Subcutaneous abdominal adipose tissue (tissue), 5 donors: Measurements from ENCODE around the gene MTA1.

ENCODE experiments used
- H3K27ac ChIP-seq: one replicate; pipeline ENCODE4 v1.7.0; 2013; ENCODE audit warnings: low read depth, mild to moderate bottlenecking, inconsistent platforms, low read length, moderate library complexity
- H3K27me3 ChIP-seq, 5 donors: one replicate each; pipeline ENCODE4 v1.7.0; 2013; ENCODE audit warnings: low read length in 5 of 5, inconsistent platforms in 1 of 5; ENCODE audit not compliant: control insufficient read depth in 5 of 5, insufficient read depth in 4 of 5
- H3K36me3 ChIP-seq, 5 donors: one replicate each; pipeline ENCODE4 v1.7.0; 2013; ENCODE audit warnings: low read length in 5 of 5; ENCODE audit not compliant: control insufficient read depth in 5 of 5, insufficient read depth in 5 of 5
- H3K4me1 ChIP-seq, 5 donors: one replicate each; pipeline ENCODE4 v1.7.0; 2013; ENCODE audit warnings: low read length in 5 of 5, mild to moderate bottlenecking in 3 of 5, moderate library complexity in 1 of 5; ENCODE audit not compliant: control insufficient read depth in 5 of 5, insufficient read depth in 5 of 5
- H3K4me3 ChIP-seq, 5 donors: one replicate each; pipeline ENCODE4 v1.7.0; 2013; ENCODE audit warnings: low read length in 5 of 5, low read depth in 1 of 5
- H3K9ac ChIP-seq, 5 donors: one replicate each; pipeline ENCODE4 v1.7.0; 2013; ENCODE audit warnings: low read length in 5 of 5, mild to moderate bottlenecking in 4 of 5, moderate library complexity in 3 of 5
- H3K9me3 ChIP-seq, 5 donors: one replicate each; pipeline ENCODE4 v1.7.0; 2013; ENCODE audit warnings: low read length in 5 of 5; ENCODE audit not compliant: control insufficient read depth in 5 of 5
- donor health status: healthy.
- donor health status: healthy.
- donor health status: healthy.
- donor health status: healthy.
- donor health status: healthy.

MTA1 gene

DNA sequence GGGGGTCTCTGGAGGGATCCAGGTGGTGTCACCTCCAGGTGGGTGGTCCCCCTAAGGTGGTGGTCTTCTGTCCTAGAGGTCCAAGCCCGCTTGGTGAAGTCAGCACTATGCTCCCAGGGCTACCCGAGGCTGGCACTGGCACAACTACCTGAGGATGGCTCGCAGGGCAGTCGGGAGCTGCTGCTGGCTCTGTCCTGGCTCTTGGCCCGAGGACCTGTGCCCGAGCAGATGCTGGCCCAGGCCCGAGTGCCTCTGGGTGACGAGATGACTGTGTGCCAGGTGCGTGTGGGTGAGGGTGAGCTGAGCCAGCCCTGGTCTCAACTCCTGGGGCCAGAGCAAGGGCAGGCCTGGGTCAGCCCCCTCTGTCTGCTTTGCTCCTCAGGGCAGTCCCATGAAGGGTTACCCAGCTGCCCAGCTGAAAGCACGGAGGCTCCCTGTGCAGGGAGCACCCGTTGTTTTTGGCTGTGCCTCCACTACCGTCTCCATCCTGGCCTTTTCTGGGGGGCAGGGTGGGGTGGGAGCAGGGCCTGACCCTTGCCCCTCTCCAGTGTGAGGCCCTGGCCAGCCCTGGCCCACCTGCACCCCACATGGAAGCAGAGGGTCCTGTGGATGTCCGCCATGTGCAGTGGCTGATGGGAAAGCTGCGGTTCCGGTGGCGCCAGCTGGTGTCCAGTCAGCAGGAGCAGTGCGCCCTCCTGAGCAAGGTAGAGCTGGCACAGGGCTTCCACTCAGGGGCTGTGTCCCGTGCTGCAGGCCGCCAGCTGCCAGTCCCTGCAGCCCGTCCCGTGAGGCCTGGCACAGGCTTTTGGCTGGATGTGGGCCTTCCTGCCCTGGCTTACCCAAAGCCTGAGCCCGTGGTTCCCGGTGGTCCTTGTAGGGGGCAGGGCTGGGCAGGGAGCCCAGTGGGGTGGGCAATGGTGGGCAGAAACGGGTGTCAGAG, 72.7 kb downstream of the MTA1 start:
- H3K27ac ChIP-seq = no peak overlapping the region
- peaks cover 0 to 40% (median 33%) of the 10 kb centered on the region in 5 donors for H3K4me1 ChIP-seq
- peaks cover 0 to 21% (median 10%) of the 10 kb centered on the region in 5 donors for H3K36me3 ChIP-seq
- H3K9me3 ChIP-seq = no peaks in the 10 kb centered on the region
- peak overlapping the region in 2 of 5 donors; percentile 75 to 79 for H3K4me3 ChIP-seq
- no peaks in the 10 kb centered on the region for H3K27me3 ChIP-seq
- H3K9ac ChIP-seq = no peak overlapping the region

DNA sequence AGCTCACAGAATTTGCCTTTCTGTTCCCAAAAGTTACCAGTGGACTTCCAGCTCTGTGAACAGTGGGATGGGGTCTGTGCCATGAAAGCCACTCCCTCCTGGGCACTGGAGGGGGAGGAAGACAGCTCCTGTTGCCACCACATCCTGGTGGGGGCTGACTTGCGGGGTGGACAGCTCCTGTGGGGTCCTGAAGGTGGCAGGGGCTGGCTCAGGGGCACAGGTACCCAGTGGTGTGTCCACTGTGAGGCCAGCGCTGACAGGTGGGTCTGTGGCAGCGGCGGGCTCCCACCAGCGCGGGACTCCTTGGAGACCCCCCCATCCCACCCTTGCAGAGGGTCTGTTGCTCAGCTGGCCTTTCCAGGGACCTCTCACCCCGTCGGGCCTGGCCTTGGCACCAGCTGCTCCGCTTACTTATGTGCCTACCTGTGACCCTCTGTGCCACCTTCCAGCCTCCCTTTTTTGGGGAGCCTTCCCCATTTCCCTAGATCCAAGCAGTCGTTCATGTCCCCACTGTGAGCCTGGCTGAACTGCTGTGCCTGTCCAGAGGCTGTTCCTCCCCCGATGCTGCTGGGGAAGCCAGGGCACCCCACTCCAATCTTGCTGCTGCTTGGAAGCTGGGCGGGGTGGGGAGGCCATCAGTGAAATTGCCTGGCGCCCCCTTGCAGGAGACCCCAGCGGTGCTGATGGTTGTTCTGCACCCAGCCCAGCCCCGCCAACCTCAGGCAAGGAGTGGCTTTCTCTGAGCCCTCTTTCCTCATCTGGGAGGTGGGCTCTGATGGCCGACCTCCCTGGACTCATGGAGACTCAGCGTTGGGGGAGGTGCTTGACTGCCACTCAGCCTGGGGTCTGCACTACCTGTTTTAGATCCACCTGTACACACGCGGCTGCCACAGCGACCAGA, 73.6 kb downstream of the MTA1 start:
- no peak overlapping the region for H3K4me3 ChIP-seq
- peaks cover 0 to 32% (median 24%) of the 10 kb centered on the region in 5 donors for H3K4me1 ChIP-seq
- no peaks in the 10 kb centered on the region for H3K9me3 ChIP-seq
- H3K36me3 ChIP-seq = peaks cover 0 to 29% (median 13%) of the 10 kb centered on the region in 5 donors
- no peaks in the 10 kb centered on the region for H3K27me3 ChIP-seq
- H3K9ac ChIP-seq = no peak overlapping the region
- no peak overlapping the region for H3K27ac ChIP-seq

DNA sequence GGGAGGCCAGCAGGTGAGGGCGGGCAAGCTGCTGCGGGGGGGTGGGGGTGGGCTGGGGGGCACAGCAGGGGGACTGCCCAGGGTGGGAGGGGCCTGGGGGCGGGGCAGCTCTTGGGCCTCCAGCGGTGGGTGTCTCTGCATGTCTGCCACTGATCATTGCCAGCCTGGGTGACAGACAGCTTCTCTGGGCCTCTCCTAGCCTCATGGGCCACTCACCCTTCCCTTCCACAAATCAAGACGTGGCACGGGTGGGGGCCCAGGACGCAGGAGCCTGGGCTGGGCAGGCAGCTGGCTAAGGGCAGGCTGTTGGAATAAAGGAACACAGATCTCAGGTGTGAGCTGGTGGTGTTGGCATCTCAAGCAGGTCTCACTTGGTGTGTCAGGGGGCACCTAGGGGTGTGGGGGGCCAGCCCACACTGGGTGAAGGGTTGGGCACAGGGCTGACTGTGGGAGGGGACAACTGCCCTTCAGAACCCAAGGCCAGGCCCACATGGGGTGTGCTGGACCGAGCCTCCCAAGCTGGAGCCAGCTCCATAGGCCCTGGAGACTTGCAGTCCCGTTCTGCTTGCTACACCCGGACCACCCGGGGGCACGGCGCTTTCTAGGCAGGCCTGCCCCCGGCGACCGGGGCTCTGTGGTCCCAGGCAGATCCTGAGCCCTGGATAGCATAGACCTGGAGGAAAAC, 74.4 kb downstream of the MTA1 start:
- peaks cover 0 to 23% (median 16%) of the 10 kb centered on the region in 5 donors for H3K4me1 ChIP-seq
- no peak overlapping the region for H3K27ac ChIP-seq
- H3K4me3 ChIP-seq = no peak overlapping the region
- H3K9ac ChIP-seq = no peak overlapping the region
- H3K9me3 ChIP-seq = no peaks in the 10 kb centered on the region
- H3K36me3 ChIP-seq = peaks cover 0 to 35% (median 17%) of the 10 kb centered on the region in 5 donors
- H3K27me3 ChIP-seq = no peaks in the 10 kb centered on the region

DNA sequence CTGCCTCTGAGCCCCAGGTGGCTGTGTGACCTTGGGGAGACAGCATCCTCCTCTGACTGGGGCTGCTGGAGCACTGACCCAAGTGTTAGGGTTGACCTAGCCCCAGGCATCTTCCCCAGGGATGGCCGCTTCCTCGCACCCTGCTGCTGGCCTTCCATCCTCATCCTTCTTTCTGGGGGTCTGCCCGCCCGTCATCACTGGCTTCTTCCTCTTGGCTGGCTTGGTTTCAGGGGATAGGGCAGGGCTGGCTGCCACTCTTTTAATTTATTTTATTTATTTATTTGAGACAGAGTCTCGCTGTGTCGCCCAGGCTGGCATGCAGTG, 74.9 kb downstream of the MTA1 start:
- Histone ChIP-seq H3K27ac (no peak overlapping the region), H3K9ac (no peak overlapping the region), H3K4me3 (no peak overlapping the region), H3K4me1 (peaks cover 0 to 18% (median 11%) of the 10 kb centered on the region in 5 donors), H3K36me3 (peaks cover 0 to 37% (median 18%) of the 10 kb centered on the region in 5 donors), H3K9me3 (no peaks in the 10 kb centered on the region), H3K27me3 (no peaks in the 10 kb centered on the region)

DNA sequence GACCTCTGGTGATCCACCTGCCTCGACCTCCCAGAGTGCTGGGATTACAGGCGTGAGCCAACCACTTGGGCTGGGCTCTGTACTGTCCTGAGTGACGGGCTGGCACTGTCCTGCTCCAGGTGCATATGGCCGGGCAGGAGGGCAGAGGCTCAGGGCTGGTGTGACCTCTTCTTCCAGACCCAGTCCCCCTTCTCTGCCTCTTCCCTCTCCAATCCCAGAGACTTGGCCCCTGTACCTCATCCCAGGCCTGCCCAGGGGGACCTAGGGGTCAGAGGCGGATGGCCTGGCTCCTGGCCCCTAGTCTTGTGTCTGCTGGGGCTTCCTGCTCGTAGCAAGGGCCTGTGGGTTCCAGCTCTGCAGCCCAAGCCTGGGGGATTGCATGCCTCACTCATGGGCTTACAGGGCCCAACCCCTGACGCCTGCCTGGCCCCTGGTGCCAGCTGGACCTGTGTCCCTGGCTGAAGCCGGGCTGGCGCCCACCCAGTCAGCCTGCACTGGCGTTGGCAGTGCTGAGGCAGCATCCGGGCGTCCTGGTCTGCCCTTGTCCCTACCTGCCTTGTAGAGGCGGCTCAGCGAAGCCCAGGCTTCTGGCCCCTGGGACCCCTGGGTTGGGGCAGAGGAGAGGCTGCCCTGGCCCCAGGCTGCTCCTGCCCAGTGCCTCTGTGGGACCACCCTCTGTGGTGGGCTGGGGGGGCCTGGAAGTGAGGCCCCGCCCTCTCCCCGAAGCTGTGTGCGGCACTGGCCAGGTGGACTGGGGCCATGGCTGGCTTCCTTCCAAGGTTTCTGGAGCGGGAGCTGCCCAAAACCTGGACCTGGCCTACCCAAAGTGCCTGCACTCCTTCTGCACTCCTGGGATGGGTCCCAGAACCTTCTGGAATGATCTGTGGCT, 75.7 kb downstream of the MTA1 start:
- H3K4me1 ChIP-seq = peaks cover 0 to 12% (median 7%) of the 10 kb centered on the region in 5 donors
- no peak overlapping the region for H3K4me3 ChIP-seq
- no peak overlapping the region for H3K27ac ChIP-seq
- no peaks in the 10 kb centered on the region for H3K27me3 ChIP-seq
- no peaks in the 10 kb centered on the region for H3K9me3 ChIP-seq
- H3K9ac ChIP-seq = no peak overlapping the region
- peaks cover 0 to 37% (median 18%) of the 10 kb centered on the region in 5 donors for H3K36me3 ChIP-seq

DNA sequence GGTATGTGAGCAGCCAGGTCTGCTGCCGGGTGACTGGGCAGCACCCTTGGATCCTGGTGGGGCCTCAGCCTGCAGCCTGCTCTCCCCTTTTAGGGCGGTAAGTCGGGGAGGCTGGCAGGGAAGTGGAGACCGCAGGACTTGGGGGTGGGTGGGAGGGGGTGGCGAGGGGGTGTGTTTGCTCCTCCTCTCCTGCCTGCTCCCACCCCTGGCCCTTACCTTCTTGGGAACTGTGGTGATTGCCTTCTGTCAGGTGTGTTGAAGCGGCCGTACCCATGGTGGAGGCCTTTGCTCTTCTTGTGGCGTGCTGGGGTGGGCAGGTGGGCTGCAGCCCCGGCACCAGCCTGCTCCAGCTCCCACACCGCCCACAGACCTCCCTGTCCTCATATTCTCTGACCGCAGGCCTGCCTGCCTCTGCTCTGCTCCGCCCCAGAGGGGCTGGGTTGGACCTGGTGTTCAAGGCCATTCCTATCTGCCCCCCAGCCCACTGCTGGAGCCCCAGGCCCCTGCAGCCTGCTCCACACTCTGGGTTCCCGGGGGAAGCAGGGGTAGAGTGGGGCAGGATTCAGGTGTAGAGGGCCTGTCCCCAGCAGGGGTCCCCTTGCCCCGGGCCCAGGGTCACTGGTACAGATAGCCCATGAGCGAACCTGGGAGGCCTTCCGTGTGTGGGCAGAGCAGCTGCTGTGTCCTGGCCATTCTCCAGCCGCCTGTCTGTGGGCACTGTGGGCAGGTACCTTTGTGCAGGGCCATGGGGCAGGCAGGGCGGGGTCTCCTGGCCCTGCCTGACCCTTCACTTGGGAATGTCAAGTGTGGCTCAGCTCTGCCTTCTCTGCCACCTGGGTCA, 76.6 kb downstream of the MTA1 start:
- Histone ChIP-seq H3K27ac (no peak overlapping the region), H3K27me3 (no peaks in the 10 kb centered on the region), H3K4me1 (peaks cover 0 to 10% (median 7%) of the 10 kb centered on the region in 5 donors), H3K9me3 (no peaks in the 10 kb centered on the region), H3K4me3 (no peak overlapping the region), H3K9ac (no peak overlapping the region), H3K36me3 (peaks cover 0 to 37% (median 18%) of the 10 kb centered on the region in 5 donors)

DNA sequence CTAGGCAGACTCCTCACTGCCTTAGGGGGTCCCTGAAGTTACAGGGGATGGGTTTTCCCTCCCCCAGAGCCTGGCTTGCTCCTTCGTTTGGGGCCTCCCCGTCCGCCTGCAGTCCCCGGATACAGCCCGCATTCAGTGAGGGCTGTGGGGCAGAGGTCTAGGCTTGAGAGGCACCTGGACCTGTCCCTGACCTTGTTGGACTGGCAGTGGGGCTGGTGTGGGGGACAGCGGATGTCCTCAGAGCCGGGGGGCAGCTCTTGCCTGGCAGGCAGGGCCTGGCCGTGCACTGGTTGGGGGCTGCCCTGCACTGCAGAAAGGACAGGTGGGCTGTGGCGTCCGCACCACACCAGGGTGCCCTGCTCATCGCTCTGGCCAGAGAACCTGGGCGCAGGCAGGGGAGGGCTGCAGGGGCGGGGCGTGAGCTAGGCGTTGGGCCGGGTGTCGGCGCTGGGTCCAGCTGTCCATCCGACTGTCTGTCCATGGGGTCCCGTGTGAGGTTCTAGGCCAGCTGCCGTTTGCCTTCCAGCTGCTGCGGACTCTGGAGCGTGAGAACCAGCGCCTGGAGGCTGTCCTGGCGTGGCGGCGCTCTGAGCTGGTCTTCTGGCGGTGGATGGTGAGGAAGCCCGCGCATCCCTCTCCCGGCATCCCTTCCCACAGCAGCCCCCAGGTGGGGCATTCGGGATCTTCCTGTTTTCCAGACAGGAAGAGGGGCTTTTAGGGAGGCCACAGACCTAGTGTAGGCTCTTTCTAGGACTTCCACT, 77.4 kb downstream of the MTA1 start:
- peaks cover 0 to 37% (median 18%) of the 10 kb centered on the region in 5 donors for H3K36me3 ChIP-seq
- H3K27ac ChIP-seq = no peak overlapping the region
- H3K4me1 ChIP-seq = peaks cover 0 to 3% (median 0%) of the 10 kb centered on the region in 5 donors
- no peaks in the 10 kb centered on the region for H3K27me3 ChIP-seq
- no peak overlapping the region for H3K4me3 ChIP-seq
- H3K9me3 ChIP-seq = no peaks in the 10 kb centered on the region
- H3K9ac ChIP-seq = no peak overlapping the region

DNA sequence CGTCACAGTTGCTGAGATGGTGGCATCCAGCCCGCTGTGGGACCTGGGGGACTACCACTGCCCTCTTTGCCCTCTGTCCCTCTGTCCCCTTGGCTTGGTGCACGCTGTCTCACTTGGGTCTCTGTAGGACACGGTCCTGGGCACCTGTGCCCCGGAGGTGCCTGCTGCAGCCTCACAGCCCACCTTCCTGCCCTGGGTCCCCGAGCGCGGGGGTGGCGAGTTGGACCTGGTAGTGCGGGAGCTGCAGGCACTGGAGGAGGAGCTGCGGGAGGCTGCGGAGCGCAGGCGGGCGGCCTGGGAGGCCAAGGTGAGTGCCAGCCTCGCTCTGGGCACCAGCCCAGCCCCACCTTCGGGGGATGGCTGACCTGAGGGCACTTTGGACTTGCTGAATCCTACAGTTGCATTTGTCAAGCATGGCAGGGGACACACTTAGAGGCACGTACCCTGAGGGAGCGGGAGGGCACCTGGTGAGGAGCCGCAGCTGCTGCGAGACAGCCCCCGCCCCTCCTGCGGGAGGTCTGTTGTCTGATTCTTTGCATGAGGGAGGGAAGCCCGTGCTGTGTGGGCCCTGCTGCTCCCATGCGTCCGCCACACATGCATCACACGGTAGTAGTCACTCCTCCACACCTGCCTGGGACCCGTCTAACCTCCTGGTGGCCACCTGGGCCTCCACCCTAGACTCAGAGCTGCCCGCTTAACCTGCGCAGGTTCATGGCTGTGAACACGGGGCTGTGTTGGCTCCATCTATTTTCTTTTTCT, 78.2 kb downstream of the MTA1 start:
- H3K9ac ChIP-seq = no peak overlapping the region
- H3K4me1 ChIP-seq = no peaks in the 10 kb centered on the region
- no peak overlapping the region for H3K4me3 ChIP-seq
- no peak overlapping the region for H3K27ac ChIP-seq
- peaks cover 0 to 29% (median 13%) of the 10 kb centered on the region in 5 donors for H3K36me3 ChIP-seq
- no peaks in the 10 kb centered on the region for H3K9me3 ChIP-seq
- H3K27me3 ChIP-seq = no peaks in the 10 kb centered on the region
